GF-D8 (cell line): ENCODE data around the gene RPS18.

ENCODE experiments used
- DNase-seq: peaks from one replicate; lab custom pipeline; 2025; lab: John Stamatoyannopoulos, UW

Gene RPS18

GRCh38 chr6:33289784-33290315 is 18.0 kb downstream of the RPS18 start:
- no peak for DNase-seq

DNA sequence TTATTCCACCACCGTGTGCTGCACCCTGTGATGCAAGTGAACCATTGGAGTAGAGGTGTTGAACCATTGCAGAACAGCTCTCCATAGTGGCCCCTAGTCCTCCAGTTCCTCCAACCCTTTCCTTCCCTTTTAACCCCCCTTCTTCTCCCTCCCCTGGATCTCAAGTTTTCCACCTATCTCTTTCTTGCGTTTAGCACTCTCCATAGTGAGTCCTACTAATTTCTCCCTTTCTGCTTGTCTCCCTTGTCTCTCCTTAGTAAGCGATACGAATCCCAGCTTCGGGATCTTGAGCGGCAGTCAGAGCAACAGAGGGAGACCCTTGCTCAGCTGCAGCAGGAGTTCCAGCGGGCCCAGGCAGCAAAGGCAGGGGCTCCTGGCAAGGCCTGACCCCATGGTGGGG is 18.6 kb downstream of the RPS18 start:
- no peak for DNase-seq

- no peak for DNase-seq
These were observed 21.3 kb downstream of the RPS18 start for GRCh38 chr6:33292996-33293682.

DNA sequence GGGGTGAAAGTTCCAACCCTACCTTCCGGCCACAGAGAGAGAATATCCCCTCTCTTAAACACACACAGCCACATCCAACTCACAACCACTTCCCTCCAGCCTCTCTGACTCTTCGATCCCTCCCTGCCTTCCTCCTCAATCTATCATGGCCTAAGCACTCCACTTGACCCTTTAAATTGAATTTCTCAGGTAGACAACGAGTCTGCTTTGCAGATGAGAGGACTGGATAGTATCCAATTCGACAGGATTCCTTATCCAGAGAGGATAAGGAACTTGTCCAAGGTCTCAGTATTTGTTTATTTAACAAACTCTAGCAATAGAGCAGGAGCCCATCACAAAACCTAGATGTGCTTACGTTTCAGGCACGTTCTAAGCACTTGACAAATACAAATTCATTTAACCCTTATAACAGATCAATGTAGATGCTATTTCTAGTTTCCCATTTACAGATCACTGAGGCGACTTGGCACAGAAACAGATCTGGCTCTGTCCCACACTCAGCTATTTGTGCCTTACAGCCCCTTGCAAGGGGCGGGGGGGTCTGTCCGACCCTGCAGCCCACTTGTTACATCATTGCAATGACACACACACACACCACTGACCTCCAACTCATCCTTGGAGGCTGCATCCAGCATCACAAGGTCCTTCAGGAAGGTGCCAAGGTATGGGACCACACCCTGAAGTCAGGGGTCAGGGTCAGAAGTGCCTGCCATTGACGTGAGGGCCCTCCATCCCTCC is 22.4 kb downstream of the RPS18 start:
- no peak for DNase-seq

DNA sequence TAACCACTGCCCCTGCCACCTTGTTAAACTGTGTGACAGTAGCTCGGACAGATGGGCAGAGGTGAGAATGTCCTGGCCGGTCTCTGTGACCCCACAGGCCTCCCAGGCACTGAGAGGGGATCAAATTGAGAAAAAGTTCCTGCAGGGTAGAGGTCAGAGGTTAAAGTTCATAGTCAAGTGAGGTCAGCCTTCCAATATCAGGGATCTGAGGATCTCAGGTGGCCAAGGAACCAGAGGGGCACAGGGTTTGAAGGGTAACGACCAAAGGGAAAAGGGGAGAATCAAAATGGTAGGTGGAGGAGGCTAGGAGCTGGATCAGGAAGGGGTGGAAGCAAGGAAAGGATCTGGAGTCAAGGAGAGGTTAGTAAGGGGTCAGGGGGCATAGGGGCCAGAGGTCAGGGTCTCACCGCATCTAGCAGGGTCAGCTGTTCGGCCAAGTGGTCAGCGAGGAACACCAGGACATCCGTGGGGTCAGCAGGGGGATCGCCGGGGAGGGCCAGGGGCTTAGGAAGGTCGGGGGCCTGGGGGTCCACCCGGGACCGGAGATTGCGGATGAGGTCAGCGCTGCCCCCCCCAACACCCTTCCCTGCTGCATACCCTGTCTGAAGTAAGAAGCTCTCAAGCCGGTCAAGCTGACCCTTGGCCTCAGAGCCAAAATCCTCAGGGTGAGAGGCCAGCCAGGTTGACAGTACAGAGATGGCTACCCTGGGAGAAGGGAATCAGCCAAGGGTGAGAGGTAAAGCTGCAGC is 23.9 kb downstream of the RPS18 start:
- DNase-seq: no peak

DNA sequence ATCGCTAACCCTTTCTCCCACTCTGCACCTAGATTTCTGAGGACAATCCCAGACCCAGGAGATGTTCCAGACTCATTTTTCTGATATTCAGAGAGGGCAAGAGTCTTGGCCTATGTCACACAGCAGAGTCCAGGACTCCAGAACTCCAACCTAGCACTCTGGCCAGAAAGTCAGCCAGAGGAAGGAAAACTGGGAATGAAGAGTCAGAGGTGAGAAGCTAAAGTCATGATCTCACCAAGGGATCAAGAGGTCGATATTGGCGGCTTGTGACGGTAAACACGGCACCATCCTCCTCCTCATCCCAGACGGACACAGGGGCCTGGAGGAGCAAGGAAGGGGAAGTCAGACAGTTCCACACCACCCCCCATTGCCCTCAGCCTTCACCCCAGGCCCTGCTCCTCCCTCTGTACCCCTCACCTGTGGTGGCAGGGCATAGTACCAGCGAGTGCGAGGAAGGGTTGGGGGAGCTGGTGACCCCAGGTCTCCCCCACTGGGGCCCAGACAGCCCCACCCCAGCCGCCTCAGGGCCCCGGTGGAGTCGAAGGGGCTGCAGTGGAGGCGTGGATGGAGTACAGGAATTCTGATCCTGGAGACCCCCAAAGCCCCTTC is 25.0 kb downstream of the RPS18 start:
- DNase-seq: no peak

- DNase-seq: no peak
These were observed 25.6 kb downstream of the RPS18 start for GRCh38 chr6:33297406-33297955.

DNA sequence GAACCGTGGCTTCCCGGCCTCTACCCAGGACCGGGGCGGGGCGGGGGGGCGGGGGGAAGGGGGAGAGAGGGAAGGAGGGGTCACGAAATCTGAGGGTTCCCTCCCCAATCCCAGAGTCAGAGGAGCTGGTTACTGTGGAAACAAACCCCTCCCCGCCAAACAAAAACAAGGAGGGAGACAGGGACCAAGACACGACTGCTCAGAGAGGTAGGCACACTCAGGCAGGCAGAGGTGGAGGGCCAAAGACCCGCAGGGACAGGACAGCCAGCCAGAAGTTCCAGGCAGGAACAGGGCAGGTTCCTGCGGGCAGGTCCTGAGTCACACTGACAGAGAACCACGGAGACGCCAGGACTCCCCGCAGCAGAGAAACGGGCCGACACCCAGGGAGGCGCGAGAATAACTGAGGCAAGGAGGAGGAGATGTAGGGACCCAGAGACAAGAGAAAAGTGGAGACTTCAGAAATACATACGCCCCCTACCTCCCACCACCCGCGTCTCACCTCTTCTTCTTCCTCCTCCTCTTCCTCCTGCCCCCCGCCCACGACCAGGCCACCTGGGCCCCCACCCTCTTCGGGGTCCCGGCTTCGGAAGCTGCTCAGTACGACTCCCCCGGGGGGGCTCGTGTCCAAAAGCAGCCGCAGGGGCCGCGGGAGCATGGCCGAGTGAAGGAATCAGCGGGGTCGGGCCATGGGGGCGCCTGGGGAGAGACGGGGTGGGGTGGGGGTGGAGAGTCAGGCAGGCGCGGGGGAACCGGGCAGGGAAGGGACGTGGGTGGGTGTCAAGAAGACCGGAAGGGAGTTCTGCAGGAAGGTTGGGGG is 26.3 kb downstream of the RPS18 start:
- DNase-seq: peak; percentile 35

- DNase-seq: peak; percentile 77
These were observed 26.9 kb downstream of the RPS18 start, which contains the start of gene RGL2 for GRCh38 chr6:33298773-33299236. Gene RGL2, minus strand, starts transcription at chr6:33298942. Its CDS starts 332 bp downstream, at chr6:33298610.

GRCh38 chr6:33299237-33299944 is 27.5 kb downstream of the RPS18 start:
- DNase-seq: peak; percentile 86

- no peak for DNase-seq
These were observed 30.0 kb downstream of the RPS18 start for GRCh38 chr6:33301877-33302276.

DNA sequence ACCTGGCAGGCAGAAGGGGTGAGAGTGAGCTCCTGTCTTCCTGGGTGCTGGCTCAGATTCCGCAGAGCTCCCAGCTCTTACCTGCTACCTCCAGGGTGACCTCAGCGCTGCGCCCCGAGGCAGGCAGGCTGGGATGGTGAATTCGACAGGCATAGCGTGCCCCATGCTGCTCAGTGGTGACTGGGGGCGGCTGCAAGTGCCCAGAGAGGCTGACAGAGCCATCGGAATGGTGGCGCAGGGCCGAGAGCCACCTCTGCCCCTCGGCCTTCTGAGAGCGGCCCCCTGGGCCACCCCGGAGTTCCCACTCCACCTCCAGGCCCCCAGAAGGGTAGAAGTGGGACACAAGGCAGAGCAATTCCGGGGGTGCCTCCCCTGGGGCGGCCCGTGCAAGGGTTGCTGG is 32.3 kb downstream of the RPS18 start:
- no peak for DNase-seq

- DNase-seq: no peak
These were observed 33.2 kb downstream of the RPS18 start for GRCh38 chr6:33305052-33305451.

DNA sequence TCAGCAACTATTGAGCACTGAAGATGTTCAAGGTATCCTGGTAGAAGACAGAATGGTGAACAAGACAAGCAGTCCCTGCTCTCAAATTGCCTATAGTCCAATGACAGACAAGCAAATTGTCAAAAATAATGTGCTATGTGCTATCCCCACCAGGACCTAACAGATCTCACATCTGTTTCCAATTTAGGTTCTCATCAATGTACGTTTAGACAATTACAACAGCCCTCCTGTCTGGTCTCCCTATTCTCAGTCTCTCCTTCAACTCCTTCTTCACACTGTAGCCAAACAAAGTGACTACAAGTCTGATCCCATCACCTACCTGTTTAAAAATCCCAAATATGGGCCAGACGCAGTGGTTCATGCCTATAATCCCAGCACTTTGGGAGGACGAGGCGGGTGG is 34.5 kb downstream of the RPS18 start:
- no peak for DNase-seq

GRCh38 chr6:33312361-33313104 is 40.7 kb downstream of the RPS18 start:
- DNase-seq: peak; percentile 39

DNA sequence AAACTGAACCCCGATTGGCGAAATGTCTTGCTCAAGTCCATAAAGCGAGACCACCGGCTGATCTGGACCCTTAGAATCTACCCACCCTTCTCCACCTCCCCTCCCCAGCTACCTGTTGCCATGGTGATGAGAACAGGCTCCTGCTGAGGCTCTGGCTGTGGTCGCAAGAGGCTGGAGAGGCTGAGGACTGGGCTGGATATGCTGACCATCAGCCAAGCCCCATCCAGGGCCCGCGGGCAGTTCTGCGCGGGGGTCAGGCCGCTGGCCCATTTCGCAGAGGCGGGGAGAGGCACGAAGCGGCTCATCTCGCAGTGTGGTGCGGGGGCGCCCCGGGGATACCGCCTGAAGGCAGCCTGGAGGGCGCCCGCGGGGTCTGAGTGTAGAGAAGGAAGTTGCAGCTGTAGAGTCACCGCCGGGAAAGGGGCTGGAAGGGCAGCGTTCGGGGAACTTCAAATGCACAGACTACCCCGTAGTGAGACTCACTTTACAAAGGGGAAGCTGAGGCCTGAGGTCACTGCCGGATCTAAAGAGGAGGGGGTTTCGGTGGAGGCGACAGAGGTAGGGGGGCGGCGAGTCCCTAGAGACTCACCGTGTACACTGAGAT is 41.3 kb downstream of the RPS18 start:
- DNase-seq: peak; percentile 44

DNA sequence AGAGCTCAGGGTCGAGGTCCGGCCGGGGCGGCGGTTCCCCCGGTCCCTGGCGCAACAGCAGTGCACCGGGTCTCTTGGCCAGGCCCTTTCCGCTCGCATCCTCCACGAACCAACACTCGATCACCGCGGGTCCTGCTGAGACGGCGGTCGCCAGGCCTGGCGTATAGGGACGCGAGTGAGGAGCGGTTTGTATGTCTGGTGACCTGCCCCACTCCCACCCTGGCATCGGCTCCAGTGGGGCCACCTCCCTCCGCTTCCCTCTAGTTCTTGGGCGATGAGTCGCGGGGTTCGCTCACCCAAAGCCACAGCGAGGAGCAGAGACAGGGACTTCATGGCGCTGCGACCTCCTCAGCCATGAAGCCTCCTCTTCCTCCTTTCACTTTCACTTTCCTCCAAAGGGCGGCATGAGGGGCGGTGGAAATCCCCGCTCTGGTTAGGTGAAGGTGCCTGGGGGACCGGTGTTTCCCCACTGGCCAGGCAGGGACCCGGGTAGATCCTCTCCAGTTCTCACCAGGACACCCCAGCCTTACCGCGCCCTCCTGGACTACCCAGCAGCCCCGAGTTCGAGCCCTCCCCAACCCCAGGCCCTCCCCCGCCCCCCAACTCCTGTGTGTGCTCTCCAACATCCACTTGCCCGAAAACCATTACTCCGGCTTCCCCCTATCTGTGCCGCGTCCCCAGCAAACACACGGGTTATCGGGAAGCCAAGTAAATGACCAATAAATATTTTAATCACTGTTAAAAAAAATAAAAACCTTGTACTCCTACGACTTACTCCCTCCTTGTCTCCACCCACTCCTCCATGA is 42.0 kb downstream of the RPS18 start, which contains the start of gene TAPBP:
Gene TAPBP, minus strand, starts transcription at position 370 of the 806 bp plus-strand sequence. Its CDS starts 37 bp downstream, at position 333.
- peak; percentile 44 for DNase-seq

- peak; percentile 19 for DNase-seq
These were observed 42.7 kb downstream of the RPS18 start for GRCh38 chr6:33314515-33314942.
